ENCODE measurements around the gene IL18BP. TPM values are rescaled to one million over a fixed set of nuclear protein-coding genes. Genes with fewer than 3 reads are reported as not detected.

Gene IL18BP
- total RNA-seq, 1 experiment from 2014 or later, result 10.6 TPM

- peaks cover 8% of the 10 kb centered on the region for H3K36me3 ChIP-seq (ENCODE audit: insufficient read depth, low read length, poor library complexity, severe bottlenecking)
- POLR2A ChIA-PET (ENCODE audit: low non-redundant PET), result interaction anchor here (1.0 kb wide), 1 partner anchor 15 kb away, joined by 3 read pairs; no protein-coding TSS in a partner anchor
- no TSS peak for BruUV-seq (replicated peaks)
- intact Hi-C loops (cut with micrococcal nuclease; ENCODE audit: unreplicated experiment), result loop anchor here (2.0 kb wide), 1 partner anchor 41 kb away; the partner anchor contains the start of genes LRRC51 and NUMA1
- no peak for TF ChIP-seq EZH2 (IDR thresholded peaks at IDR 0.05; ENCODE audit: borderline replicate concordance, low read depth, low read length, poor library complexity, severe bottlenecking)
- TF ChIP-seq, protein P1, sequence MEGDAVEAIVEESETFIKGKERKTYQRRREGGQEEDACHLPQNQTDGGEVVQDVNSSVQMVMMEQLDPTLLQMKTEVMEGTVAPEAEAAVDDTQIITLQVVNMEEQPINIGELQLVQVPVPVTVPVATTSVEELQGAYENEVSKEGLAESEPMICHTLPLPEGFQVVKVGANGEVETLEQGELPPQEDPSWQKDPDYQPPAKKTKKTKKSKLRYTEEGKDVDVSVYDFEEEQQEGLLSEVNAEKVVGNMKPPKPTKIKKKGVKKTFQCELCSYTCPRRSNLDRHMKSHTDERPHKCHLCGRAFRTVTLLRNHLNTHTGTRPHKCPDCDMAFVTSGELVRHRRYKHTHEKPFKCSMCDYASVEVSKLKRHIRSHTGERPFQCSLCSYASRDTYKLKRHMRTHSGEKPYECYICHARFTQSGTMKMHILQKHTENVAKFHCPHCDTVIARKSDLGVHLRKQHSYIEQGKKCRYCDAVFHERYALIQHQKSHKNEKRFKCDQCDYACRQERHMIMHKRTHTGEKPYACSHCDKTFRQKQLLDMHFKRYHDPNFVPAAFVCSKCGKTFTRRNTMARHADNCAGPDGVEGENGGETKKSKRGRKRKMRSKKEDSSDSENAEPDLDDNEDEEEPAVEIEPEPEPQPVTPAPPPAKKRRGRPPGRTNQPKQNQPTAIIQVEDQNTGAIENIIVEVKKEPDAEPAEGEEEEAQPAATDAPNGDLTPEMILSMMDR (conservative IDR thresholded peaks at IDR 0.05; ENCODE audit: low read depth, low read length), result no peak
- H3K27ac ChIP-seq (ENCODE audit: low read depth, low read length, poor library complexity, severe bottlenecking), result peak overlapping the region; percentile 90
- peaks cover 48% of the 10 kb centered on the region for H3K4me1 ChIP-seq (ENCODE audit: insufficient read depth, low read length, poor library complexity, severe bottlenecking)
- H3K27me3 ChIP-seq (replicated peaks; ENCODE audit: insufficient read depth, low read depth, low read length, poor library complexity), result no peaks in the 10 kb centered on the region
- no peaks in the 10 kb centered on the region for H3K9me3 ChIP-seq (ENCODE audit: low read depth, low read length, poor library complexity, severe bottlenecking)
- DNase-seq (ENCODE audit: low spot score), result no peak
- peak overlapping the region; percentile 51 for H3K4me3 ChIP-seq (ENCODE audit: low read depth, low read length, poor library complexity, severe bottlenecking)
- CTCF ChIA-PET, result interaction anchor here (0.8 to 1.2 kb wide), 3 partner anchors 15 to 51 kb away, joined by 3 to 6 read pairs (median 4); no protein-coding TSS in a partner anchor
Measured at GRCh38 chr11:72039856-72040401, 41.2 kb downstream of the IL18BP start.

- CTCF ChIA-PET, result interaction anchor here (0.7 to 1.1 kb wide), 5 partner anchors 15 to 144 kb away, joined by 3 to 6 read pairs (median 4); no protein-coding TSS in a partner anchor
- Histone ChIP-seq H3K27me3 (replicated peaks; ENCODE audit: insufficient read depth, low read depth, low read length, poor library complexity) (no peaks in the 10 kb centered on the region), H3K4me3 (ENCODE audit: low read depth, low read length, poor library complexity, severe bottlenecking) (peak overlapping the region; percentile 51), H3K27ac (ENCODE audit: low read depth, low read length, poor library complexity, severe bottlenecking) (peak overlapping the region; percentile 90), H3K36me3 (ENCODE audit: insufficient read depth, low read length, poor library complexity, severe bottlenecking) (peaks cover 2% of the 10 kb centered on the region), H3K9me3 (ENCODE audit: low read depth, low read length, poor library complexity, severe bottlenecking) (no peaks in the 10 kb centered on the region), H3K4me1 (ENCODE audit: insufficient read depth, low read length, poor library complexity, severe bottlenecking) (peaks cover 48% of the 10 kb centered on the region)
- POLR2A ChIA-PET (ENCODE audit: low non-redundant PET), result interaction anchor here (0.7 to 1.0 kb wide), 3 partner anchors 39 to 126 kb away, joined by 3 to 4 read pairs (median 4); no protein-coding TSS in a partner anchor
- intact Hi-C loops (cut with micrococcal nuclease; ENCODE audit: unreplicated experiment), result loop anchor here (2.0 kb wide), 1 partner anchor 40 kb away; the partner anchor contains the start of genes LRRC51 and NUMA1
- TF ChIP-seq, protein P1 (conservative IDR thresholded peaks at IDR 0.05; ENCODE audit: low read depth, low read length), result no peak
- no peak for TF ChIP-seq EZH2 (IDR thresholded peaks at IDR 0.05; ENCODE audit: borderline replicate concordance, low read depth, low read length, poor library complexity, severe bottlenecking)
- BruUV-seq (replicated peaks), result TSS peak; percentile 64
- peak; percentile 96 for DNase-seq (ENCODE audit: low spot score)
Measured at GRCh38 chr11:72040491-72041363, 42.0 kb downstream of the IL18BP start.

DNA sequence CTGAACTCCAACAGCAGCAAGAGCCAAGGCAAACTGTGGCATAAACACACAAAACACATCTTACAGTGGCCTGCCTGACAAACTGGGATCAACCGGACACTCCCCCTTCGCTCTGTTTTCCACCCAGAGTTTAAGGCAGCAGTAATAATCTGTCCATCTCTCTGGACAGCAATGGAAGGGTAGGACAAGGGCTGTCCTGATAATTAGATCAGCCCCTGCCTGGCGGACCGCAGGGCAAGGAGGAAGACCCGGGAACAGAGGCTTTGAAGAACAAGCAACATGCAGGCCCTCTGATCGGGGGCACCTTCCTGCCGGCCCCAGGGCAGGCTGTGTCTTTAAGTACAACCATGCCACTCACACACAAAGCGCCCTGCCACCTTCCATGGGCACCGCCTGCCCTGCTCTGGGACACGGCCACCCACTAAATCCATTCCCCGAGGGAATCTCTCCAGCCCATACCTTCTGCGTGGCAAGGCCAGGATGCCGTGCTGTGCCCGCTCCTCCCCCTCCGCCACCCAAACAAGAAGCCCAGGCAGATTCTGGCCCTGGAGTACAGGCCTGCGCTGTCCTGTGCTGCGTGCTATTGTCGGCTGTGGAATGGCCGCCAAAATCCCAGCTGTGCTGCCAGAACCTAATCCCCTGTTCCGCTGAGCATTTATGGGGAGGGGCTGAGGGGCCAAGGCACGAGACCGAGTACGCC is 42.8 kb downstream of the IL18BP start:
- DNase-seq (ENCODE audit: low spot score), result peak; percentile 81
- BruUV-seq (replicated peaks), result no TSS peak

More for the DNA sequence above, 42.8 kb downstream of the IL18BP start:
- ChIA-PET CTCF (no interaction called here), POLR2A (ENCODE audit: low non-redundant PET) (interaction anchor here (0.7 to 1.0 kb wide), 2 partner anchors 45 to 125 kb away, joined by 3 to 4 read pairs; no protein-coding TSS in a partner anchor)
- TF ChIP-seq, protein P1 (conservative IDR thresholded peaks at IDR 0.05; ENCODE audit: low read depth, low read length), result no peak
- no peak for TF ChIP-seq EZH2 (IDR thresholded peaks at IDR 0.05; ENCODE audit: borderline replicate concordance, low read depth, low read length, poor library complexity, severe bottlenecking)
- Histone ChIP-seq H3K27ac (ENCODE audit: low read depth, low read length, poor library complexity, severe bottlenecking) (peak overlapping the region; percentile 90), H3K9me3 (ENCODE audit: low read depth, low read length, poor library complexity, severe bottlenecking) (no peaks in the 10 kb centered on the region), H3K4me1 (ENCODE audit: insufficient read depth, low read length, poor library complexity, severe bottlenecking) (peaks cover 43% of the 10 kb centered on the region), H3K27me3 (replicated peaks; ENCODE audit: insufficient read depth, low read depth, low read length, poor library complexity) (no peaks in the 10 kb centered on the region), H3K36me3 (ENCODE audit: insufficient read depth, low read length, poor library complexity, severe bottlenecking) (no peaks in the 10 kb centered on the region), H3K4me3 (ENCODE audit: low read depth, low read length, poor library complexity, severe bottlenecking) (peak overlapping the region; percentile 51)
- intact Hi-C loops (cut with micrococcal nuclease; ENCODE audit: unreplicated experiment), result loop anchor here (2.0 kb wide), 2 partner anchors 15 to 39 kb away; partner anchors contain the start of genes LRRC51 and NUMA1

Data from A673 (cell line).